ENCODE measurements around the gene CYTIP.
A peak's percentile ranks its signal among the peaks of the same experiment; 100 is the strongest.

The CYTIP gene

DNA sequence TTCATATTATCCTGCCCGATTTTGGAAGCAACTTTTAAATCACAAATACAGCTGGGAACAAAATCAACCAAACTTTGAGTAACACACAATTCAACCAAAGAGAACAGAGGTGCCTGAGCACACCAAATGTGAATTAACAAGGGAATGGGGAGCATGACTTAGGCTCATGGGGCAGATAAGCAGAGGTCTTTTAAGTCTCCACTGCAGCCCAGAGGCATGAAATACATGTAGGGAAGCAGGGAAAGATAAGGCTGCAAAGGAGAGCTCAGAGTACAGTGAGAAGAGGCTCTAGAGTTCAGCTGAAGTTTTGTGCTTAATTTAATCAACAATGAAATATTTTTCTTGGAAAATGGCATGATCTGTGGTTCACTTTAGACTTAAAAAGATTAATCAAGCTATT is 49.0 kb downstream of the CYTIP start:
- Mint-ChIP-seq H3K27ac (no peak overlapping the region), H3K4me1 (no peaks in the 10 kb centered on the region), H3K27me3 (ENCODE audit: low read depth) (no peaks in the 10 kb centered on the region), H3K4me3 (no peak overlapping the region), H3K9me3 (peaks cover 18% of the 10 kb centered on the region), H3K36me3 (ENCODE audit: low read depth) (no peaks in the 10 kb centered on the region)
- TF ChIP-seq, protein P1, sequence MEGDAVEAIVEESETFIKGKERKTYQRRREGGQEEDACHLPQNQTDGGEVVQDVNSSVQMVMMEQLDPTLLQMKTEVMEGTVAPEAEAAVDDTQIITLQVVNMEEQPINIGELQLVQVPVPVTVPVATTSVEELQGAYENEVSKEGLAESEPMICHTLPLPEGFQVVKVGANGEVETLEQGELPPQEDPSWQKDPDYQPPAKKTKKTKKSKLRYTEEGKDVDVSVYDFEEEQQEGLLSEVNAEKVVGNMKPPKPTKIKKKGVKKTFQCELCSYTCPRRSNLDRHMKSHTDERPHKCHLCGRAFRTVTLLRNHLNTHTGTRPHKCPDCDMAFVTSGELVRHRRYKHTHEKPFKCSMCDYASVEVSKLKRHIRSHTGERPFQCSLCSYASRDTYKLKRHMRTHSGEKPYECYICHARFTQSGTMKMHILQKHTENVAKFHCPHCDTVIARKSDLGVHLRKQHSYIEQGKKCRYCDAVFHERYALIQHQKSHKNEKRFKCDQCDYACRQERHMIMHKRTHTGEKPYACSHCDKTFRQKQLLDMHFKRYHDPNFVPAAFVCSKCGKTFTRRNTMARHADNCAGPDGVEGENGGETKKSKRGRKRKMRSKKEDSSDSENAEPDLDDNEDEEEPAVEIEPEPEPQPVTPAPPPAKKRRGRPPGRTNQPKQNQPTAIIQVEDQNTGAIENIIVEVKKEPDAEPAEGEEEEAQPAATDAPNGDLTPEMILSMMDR (IDR thresholded peaks at IDR 0.05; ENCODE audit: unreplicated experiment in 3 of 3) = no peak

DNA sequence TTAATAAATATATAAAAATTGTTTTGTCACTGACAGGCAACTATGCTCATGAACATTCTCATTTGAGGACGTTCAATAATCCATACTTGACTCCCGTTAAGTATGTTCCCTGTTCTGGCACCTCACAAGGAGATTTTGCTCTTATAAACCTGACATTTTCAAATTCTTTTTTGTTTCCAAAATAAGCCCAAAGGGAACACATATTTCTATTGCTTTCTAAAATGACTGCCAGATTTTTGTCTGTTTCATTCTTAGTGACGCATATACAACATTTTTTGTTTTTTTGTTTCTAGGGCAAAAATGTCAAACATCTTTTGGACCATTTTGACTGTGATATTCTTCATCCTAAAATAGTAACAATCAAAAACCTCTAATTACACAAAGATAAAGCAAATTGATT is 50.5 kb downstream of the CYTIP start:
- no peak overlapping the region for H3K27ac Mint-ChIP-seq
- H3K4me1 Mint-ChIP-seq = no peaks in the 10 kb centered on the region
- H3K4me3 Mint-ChIP-seq = no peak overlapping the region
- no peaks in the 10 kb centered on the region for H3K36me3 Mint-ChIP-seq (ENCODE audit: low read depth)
- TF ChIP-seq, protein P1 (IDR thresholded peaks at IDR 0.05; ENCODE audit: unreplicated experiment in 3 of 3) = no peak
- no peaks in the 10 kb centered on the region for H3K27me3 Mint-ChIP-seq (ENCODE audit: low read depth)
- peaks cover 14% of the 10 kb centered on the region for H3K9me3 Mint-ChIP-seq

DNA sequence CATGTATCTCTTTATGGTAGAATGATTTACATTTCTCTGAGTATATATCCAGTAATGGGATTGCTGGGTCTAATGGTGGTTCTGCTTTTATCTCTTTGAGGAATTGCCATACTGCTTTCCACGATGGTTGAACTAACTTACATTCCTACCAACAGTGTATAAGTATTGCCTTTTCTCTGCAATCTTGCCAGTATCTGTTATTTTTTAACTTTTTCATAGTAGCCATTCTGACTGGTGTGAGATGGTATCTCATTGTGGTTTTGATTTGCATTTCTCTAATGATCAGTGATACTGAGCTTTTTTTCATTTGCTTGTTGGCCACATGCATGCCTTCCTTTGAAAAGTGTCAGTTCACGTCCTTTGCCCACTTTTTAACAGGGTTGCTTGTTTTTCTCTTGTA is 55.1 kb downstream of the CYTIP start:
- TF ChIP-seq, protein P1 (IDR thresholded peaks at IDR 0.05; ENCODE audit: unreplicated experiment in 3 of 3) = no peak
- H3K9me3 Mint-ChIP-seq = peaks cover 13% of the 10 kb centered on the region
- H3K4me3 Mint-ChIP-seq = no peak overlapping the region
- H3K27ac Mint-ChIP-seq = no peak overlapping the region
- no peaks in the 10 kb centered on the region for H3K27me3 Mint-ChIP-seq (ENCODE audit: low read depth)
- no peaks in the 10 kb centered on the region for H3K4me1 Mint-ChIP-seq
- H3K36me3 Mint-ChIP-seq (ENCODE audit: low read depth) = no peaks in the 10 kb centered on the region

DNA sequence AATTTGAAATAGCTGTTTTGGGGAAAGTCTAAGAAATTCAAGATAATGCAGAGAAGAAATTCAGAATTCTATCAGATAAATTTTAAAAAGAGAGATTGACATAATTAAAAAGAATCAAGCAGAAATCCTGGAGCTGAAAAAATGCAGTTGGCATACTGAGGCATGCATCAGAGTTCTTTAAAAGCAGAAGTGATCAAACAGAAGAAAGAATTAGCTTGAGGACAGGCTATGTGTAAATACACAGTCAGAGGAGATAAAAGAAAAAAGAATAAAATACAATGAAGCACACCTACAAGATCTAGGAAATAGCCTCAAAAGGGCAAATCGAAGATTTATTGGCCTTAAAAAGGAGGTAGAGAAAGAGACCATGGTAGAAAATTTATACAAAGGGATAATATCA is 57.1 kb downstream of the CYTIP start:
- no peak overlapping the region for H3K27ac Mint-ChIP-seq
- H3K9me3 Mint-ChIP-seq = peaks cover 13% of the 10 kb centered on the region
- no peaks in the 10 kb centered on the region for H3K27me3 Mint-ChIP-seq (ENCODE audit: low read depth)
- H3K4me1 Mint-ChIP-seq = no peaks in the 10 kb centered on the region
- TF ChIP-seq, protein P1 (IDR thresholded peaks at IDR 0.05; ENCODE audit: unreplicated experiment in 3 of 3) = no peak
- no peaks in the 10 kb centered on the region for H3K36me3 Mint-ChIP-seq (ENCODE audit: low read depth)
- H3K4me3 Mint-ChIP-seq = no peak overlapping the region

DNA sequence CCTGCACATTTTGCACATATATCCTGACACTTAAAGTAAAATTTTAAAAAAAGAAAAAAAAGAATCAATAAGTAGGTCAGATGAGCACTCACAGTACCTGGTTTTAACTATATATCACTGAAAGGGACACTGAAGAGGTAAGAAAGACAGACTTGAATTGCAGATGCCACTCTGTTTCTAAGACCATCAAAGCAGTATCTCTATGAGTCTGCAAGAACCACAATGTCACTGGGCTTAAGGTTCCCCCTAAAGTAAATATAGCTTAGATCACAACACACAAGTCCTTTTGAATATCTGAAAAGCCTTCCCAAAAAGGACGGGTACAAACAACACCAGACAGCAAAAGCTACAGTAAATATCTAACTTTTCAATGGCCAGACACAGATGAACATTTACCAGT is 57.6 kb downstream of the CYTIP start:
- H3K27ac Mint-ChIP-seq = no peak overlapping the region

DNA sequence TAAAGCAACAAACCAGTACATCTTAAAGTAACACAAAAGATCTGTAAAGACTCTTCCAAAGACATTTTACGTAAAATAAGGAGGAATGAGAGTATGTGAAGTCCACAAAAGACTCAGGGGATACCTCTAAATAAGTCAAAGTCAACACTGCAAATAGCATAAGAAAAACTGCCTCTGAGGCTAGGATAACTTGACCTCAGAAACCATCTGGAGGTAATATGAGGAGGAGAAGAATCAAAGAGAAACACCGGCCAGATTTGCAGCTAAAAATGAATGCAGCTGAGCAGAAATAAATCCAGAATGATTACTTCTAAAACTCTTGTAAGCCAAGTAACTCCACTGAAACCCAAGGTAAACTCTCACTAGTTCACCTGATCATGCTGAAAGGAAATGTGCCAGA is 66.0 kb downstream of the CYTIP start:
- H3K4me1 Mint-ChIP-seq = peaks cover 8% of the 10 kb centered on the region
- H3K9me3 Mint-ChIP-seq = peaks cover 20% of the 10 kb centered on the region
- H3K4me3 Mint-ChIP-seq = no peak overlapping the region
- H3K36me3 Mint-ChIP-seq (ENCODE audit: low read depth) = peaks cover 15% of the 10 kb centered on the region
- peak overlapping the region in 1 of 3 experiments; percentile 83 for H3K27ac Mint-ChIP-seq
- no peaks in the 10 kb centered on the region for H3K27me3 Mint-ChIP-seq (ENCODE audit: low read depth)
- TF ChIP-seq, protein P1 (IDR thresholded peaks at IDR 0.05; ENCODE audit: unreplicated experiment in 3 of 3) = no peak

More for the DNA sequence above, 57.6 kb downstream of the CYTIP start:
- Mint-ChIP-seq H3K4me1 (no peaks in the 10 kb centered on the region), H3K36me3 (ENCODE audit: low read depth) (no peaks in the 10 kb centered on the region), H3K4me3 (no peak overlapping the region), H3K27me3 (ENCODE audit: low read depth) (no peaks in the 10 kb centered on the region), H3K9me3 (peaks cover 11% of the 10 kb centered on the region)
- TF ChIP-seq, protein P1 (IDR thresholded peaks at IDR 0.05; ENCODE audit: unreplicated experiment in 3 of 3) = no peak
